Spleen (tissue), 7 donors: Measurements from ENCODE around the gene LMO2.

Experiments used
- POLR2A ChIP-seq, 3 donors: fragments of 450-650 bp; IDR thresholded peaks; one replicate each; pipeline ENCODE4 v1.5.1; 2017; ENCODE audit warnings: antibody characterized with exemption in 3 of 3, mild to moderate bottlenecking in 1 of 3
- POLR2AphosphoS5 ChIP-seq, 3 donors: sonication (generic); formaldehyde crosslinking; IDR thresholded peaks; one replicate each; pipeline ENCODE4 v1.5.1; 2017; ENCODE audit warnings: antibody characterized with exemption in 3 of 3
- TF ChIP-seq, protein P1 (sequence below), 11 experiments: fragments of 200-600 bp in 7 of 11; fragments of 450-650 bp in 4 of 11; sonication (generic) in 4 of 11; IDR thresholded peaks in 8 of 11; conservative IDR thresholded peaks in 3 of 11; 1 replicate in 7 of 11; 2 replicates in 4 of 11; pipeline versions ENCODE4 v1.4.0 to v1.8.0; 2016 to 2021; ENCODE audit warnings: antibody characterized with exemption in 11 of 11, inconsistent platforms in 4 of 11, mild to moderate bottlenecking in 1 of 11
- donor health status: DM: no; HTN: no; CAD: no; lungs with moderate emphysema.
- donor health status: DM: no; HTN: no; CAD: no.
- donor health status: DM: no; HTN: no; CAD: no.

DNA sequence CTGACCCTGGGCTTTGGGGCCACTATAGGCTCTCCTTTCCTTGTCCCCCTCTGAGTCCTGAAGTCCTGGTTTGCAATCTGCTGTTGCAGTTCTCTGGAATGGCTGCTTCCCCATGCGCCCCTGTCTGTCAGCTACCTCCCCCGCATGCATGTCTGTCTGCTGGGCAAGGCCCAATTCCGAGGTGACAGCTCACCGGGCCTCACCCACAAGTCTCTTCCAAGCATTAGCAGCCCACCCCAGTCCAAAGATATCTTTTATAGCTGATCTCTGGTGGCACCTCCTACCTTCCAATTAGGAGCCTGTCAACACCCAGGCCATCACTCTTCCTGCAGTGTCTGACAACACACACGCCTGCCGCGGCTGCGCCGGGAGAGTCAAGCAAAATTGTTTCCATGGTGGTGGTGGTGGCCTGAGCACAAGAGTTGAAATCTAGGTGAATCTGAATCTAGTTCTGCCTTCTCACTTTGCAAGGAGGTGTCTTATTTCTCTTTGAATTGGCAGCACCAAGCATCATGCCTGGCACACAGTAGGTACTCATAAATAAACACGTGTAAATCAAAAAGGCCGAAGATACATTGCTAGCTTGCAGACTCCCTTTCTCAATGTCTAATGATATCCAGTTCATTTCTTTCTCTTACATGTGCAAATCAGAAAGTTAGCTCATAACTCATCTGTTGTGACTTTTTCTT is 1.2 kb upstream of the LMO2 start:
- TF ChIP-seq, protein P1, sequence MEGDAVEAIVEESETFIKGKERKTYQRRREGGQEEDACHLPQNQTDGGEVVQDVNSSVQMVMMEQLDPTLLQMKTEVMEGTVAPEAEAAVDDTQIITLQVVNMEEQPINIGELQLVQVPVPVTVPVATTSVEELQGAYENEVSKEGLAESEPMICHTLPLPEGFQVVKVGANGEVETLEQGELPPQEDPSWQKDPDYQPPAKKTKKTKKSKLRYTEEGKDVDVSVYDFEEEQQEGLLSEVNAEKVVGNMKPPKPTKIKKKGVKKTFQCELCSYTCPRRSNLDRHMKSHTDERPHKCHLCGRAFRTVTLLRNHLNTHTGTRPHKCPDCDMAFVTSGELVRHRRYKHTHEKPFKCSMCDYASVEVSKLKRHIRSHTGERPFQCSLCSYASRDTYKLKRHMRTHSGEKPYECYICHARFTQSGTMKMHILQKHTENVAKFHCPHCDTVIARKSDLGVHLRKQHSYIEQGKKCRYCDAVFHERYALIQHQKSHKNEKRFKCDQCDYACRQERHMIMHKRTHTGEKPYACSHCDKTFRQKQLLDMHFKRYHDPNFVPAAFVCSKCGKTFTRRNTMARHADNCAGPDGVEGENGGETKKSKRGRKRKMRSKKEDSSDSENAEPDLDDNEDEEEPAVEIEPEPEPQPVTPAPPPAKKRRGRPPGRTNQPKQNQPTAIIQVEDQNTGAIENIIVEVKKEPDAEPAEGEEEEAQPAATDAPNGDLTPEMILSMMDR (IDR thresholded peaks at IDR 0.05 in 8 of 11, conservative IDR thresholded peaks at IDR 0.05 in 3 of 11), result no peak
- TF ChIP-seq POLR2AphosphoS5 (IDR thresholded peaks at IDR 0.05) (no peak), POLR2A (IDR thresholded peaks at IDR 0.05) (no peak)
